ENCODE results near the gene NUDT12.

GRCh38 chr5:103569313-103570060 is 6.9 kb upstream of the NUDT12 start:
- TF ChIP-seq CTCF (conservative IDR thresholded peaks at IDR 0.05; ENCODE audit: low read length) = no peak
- no peak for TF ChIP-seq EZH2phosphoT487 (IDR thresholded peaks at IDR 0.05; ENCODE audit: borderline replicate concordance)
